Lower leg skin (tissue), 4 donors: Measurements from ENCODE around the gene PABPN1. TPM values are rescaled to one million over a fixed set of nuclear protein-coding genes. Genes with fewer than 3 reads are reported as not detected.
A peak's percentile ranks its signal among the peaks of the same experiment; 100 is the strongest.

ENCODE experiments used
- DNase-seq, 2 donors: peaks; one replicate each; pipeline ENCODE4 v3.0.0-alpha.2; 2019; ENCODE audit warnings: low spot score in 2 of 2
- H3K4me3 ChIP-seq: fragments of 200-600 bp; sonication (generic); 2 replicates; pipeline ENCODE4 v1.5.1; 2017; ENCODE audit warnings: mild to moderate bottlenecking, low read depth; ENCODE audit not compliant: poor library complexity, severe bottlenecking
- CTCF ChIP-seq, 3 donors: fragments of 450-650 bp; IDR thresholded peaks; one replicate each; pipeline ENCODE4 v1.5.1; 2016; ENCODE audit warnings: antibody characterized with exemption in 3 of 3, mild to moderate bottlenecking in 3 of 3, moderate library complexity in 2 of 3
- POLR2A ChIP-seq, 2 donors: fragments of 450-650 bp; IDR thresholded peaks; one replicate each; pipeline ENCODE4 v1.6.1; 2016 to 2017; ENCODE audit warnings: antibody characterized with exemption in 2 of 2, mild to moderate bottlenecking in 1 of 2, moderate library complexity in 1 of 2
- WGBS, 2 donors: methylation state at CpG; one replicate each; pipeline ENCODE4 v1.1.5; 2018; 5-methylcytosine and 5-hydroxymethylcytosine counted together
- intact Hi-C: fragments of 100-400 bp; cut with DNase I; formaldehyde crosslinking; loops from one replicate; pipeline ENCODE4 v1.15.0; 2023; ENCODE audit warnings: low total_unique reads
- total RNA-seq, 4 donors: library from RNA; depleted of rRNA; stranded (reverse); fragments of >200 nt; gene quantifications; one replicate each; pipeline ENCODE4 v1.1.0, GENCODE V29; 2016

Gene PABPN1
- total RNA-seq, 4 donors from 2014 or later, result 25.5 to 65.8 (median 39.9) TPM

GRCh38 chr14:23326491-23327332 is 5.5 kb downstream of the PABPN1 start:
- intact Hi-C loops, result loop anchor here (5.0 to 10.0 kb wide), 2 partner anchors 56 to 148 kb away; no protein-coding TSS in a partner anchor
- H3K4me3 ChIP-seq, result no peak overlapping the region
- TF ChIP-seq POLR2A (IDR thresholded peaks at IDR 0.05) (no peak), CTCF (IDR thresholded peaks at IDR 0.05) (no peak)
- peak in 1 of 2 donors; percentile 53 for DNase-seq
- 74 to 76% methylated on average over 13 of the region's 13 CpGs for WGBS, 2 donors

DNA sequence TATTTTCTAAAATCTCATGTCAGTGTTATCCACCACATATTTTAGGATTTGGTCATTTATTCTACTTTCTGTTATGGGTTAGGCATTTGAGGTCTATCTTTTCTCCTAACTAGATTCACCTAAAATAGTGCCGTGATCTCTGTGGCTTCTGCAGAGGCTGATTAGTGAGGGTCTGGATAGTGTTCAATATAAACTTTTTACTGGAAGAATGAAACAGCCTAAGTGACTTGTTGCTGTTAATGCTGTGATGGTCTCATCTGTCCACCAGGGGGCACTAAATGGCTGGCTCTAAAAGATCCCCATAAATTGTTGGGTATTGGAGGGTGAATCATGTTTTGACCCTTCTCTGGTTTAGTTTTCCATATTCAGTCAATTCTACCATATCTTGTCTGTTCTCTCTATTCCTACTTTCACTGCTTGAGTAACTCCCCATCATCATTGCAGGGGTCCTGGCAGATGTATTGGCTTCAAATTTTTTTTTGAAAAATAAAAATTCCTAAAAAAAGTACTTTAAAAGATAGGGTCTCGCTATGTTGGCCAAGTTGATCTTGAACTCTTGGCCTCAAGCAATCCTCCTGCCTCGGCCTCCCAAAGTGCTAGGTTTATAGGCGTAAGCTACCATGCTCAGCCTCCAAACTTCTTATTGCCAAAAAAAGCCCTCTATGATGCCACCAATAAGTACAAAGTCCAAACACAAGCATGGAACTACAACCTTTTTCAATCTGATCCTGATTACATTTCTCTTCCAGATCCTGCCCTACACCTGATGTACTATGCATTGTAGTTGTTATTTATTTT is 6.9 kb downstream of the PABPN1 start:
- no peak overlapping the region for H3K4me3 ChIP-seq
- DNase-seq, result peak; percentile 65 to 91
- WGBS, 2 donors, result 38 to 43% methylated on average over 4 of the region's 4 CpGs
- TF ChIP-seq CTCF (IDR thresholded peaks at IDR 0.05), result peak in 1 of 3 donors; percentile 70
- TF ChIP-seq POLR2A (IDR thresholded peaks at IDR 0.05), result no peak
- intact Hi-C loops, result loop anchor here (5.0 to 10.0 kb wide), 2 partner anchors 54 to 147 kb away; no protein-coding TSS in a partner anchor

- WGBS, 2 donors, result 86 to 89% methylated on average over 5 of the region's 5 CpGs
- intact Hi-C loops, result no loop called here
- no peak for TF ChIP-seq CTCF (IDR thresholded peaks at IDR 0.05)
- no peak overlapping the region for H3K4me3 ChIP-seq
- DNase-seq, result no peak
These were observed 14.4 kb downstream of the PABPN1 start for GRCh38 chr14:23335623-23336022.

DNA sequence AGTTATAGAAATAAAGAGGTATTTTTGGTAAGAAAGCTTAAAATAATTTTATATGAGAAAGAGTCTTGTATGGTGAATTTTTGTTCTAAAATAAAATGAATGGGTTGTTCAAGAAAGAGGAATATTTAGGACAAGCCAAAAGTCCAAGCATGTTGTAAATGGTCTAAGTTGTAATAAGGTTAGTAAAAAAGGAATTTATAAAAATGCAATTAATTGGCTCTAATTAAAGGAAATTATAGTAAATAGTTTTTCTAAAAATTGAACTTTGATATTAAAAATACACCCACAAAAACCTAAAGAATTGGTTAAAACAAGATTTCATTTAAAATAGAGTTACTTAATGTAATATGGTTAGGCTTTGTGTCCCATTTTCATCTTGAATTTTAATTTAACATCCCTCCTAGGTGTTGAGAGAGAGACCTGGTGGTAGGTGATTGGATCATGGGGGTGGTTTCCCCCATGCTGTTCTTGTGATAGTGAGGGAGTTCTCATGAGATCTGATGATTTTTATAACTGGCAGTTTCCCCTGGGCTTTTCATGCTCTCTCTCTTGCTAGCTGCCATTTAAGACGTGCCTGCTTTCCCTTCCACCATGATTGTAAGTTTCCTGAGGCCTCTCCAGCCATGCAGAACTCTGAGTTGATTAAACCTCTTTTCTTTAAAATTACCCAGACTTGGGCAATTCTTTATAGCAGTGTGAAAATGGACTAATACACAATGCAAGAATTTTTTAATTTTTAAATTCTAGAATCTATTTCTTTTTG is 18.4 kb downstream of the PABPN1 start:
- no peak overlapping the region for H3K4me3 ChIP-seq
- no peak for DNase-seq
- intact Hi-C loops, result loop anchor here (10.0 kb wide), 1 partner anchor 105 kb away; no protein-coding TSS in a partner anchor
- 77 to 90% methylated on average over 1 of the region's 1 CpG for WGBS, 2 donors
- TF ChIP-seq CTCF (IDR thresholded peaks at IDR 0.05), result no peak
- no peak for TF ChIP-seq POLR2A (IDR thresholded peaks at IDR 0.05)

DNA sequence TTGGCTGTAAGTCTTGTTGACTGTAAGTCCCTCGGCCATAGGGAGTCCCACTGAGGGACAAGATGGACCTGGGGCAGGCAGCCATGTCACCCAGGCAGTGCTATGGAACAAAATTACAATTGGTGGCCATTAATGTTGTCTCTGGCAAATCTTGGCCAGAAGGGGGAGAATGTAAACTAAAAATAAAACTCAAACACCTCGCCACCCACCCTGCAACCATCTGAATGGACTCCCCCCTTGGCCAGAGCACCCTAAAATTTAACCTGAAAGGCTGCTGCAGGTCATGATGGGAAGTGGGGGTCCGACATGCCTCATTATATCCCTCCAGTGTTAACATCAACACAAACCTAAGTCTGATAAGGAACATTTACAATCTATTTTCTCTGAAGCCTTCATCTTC is 23.2 kb downstream of the PABPN1 start:
- peak in 1 of 2 donors; percentile 58 for DNase-seq
- WGBS, 2 donors, result 58 to 60% methylated on average over 3 of the region's 3 CpGs
- intact Hi-C loops, result loop anchor here (10.0 kb wide), 1 partner anchor 100 kb away; no protein-coding TSS in a partner anchor
- TF ChIP-seq CTCF (IDR thresholded peaks at IDR 0.05) (no peak), POLR2A (IDR thresholded peaks at IDR 0.05) (no peak)
- H3K4me3 ChIP-seq, result no peak overlapping the region
